Stimulated activated CD8-positive, alpha-beta memory T cell treated with anti-CD3 and anti-CD28 coated beads, Interleukin-4, amount 100 ng/mL, for 4 hours (primary cell): ENCODE data around the gene GLT6D1.
"Not testable (repeated sequence)": the region's sequence is repeated elsewhere in the genome, so short reads cannot be mapped to it uniquely, and the experiment has no call there.

Experiments used
- DNase-seq, 2 donors: peaks; one replicate each; pipeline ENCODE4 v3.0.0-alpha.2; 2020; ENCODE audit warnings: low read depth in 2 of 2, low spot score in 1 of 2

GLT6D1 gene

DNA sequence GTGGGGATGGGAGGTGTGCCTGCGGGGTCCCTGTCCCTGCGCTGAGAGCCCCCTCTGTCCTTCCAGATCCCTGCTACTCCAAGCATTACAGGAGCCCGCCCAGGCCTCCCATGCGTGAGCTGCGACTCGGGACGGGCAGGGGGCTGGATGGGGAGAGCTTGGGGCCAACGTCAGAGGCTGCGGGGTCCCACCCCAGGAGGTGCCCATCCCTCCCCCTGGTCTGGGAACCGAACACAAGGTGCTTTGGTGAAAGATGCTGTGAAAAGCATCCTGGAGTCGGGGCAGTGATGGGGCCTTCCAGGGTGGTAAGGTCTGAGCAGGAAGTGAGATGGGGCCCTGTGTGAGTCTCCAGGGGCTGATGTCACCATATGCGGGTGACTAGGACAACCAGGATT lies 26.5 kb upstream of the GLT6D1 start:
- DNase-seq: no peak

DNA sequence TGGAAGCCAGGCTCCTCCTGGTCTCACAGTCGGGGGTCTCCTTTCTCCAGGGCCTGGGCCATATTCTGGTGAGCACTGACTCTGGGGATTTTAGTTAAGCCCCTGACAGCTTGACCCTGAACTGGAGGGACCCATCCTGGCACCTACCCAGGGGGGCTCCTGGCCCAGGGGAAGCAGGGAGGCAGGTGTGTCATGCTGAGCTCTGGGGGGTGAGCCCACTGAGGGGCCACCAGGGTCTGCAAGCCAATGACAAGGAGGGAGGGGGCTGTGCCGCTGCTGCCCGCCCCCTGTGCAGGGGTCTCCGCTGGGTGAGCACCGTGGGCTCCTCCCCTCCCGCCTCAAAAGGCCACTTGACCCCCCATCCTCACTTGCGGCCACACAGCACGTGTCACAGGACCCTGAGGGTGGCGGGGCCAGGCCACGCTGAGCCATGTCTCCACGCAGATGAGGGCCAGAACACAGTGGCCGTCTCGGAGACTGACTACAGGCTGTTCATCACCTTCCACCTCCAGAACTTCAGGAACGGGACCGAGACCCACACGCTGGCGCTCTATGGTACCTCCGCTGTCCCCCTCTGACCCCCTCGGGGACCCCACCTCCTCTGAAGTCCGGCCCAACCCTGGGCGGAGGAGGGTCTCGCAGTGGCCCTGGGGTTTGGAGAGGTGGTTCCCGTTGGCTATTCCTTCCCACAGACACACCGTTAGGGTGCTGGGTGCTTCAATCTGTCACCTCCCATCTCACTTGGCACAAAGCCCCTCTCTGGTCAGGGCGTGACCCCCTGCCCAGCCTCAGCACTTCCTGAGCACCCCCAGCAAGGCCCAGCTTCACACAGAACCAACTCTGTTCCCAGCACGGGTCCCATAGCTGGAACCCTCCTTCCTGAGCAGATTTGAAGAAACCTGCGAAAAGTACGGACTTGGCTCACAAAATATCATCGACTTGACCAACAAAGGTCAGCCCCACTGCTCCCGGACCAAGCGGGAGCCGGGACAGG lies 25.8 kb upstream of the GLT6D1 start:
- DNase-seq: no peak

DNA sequence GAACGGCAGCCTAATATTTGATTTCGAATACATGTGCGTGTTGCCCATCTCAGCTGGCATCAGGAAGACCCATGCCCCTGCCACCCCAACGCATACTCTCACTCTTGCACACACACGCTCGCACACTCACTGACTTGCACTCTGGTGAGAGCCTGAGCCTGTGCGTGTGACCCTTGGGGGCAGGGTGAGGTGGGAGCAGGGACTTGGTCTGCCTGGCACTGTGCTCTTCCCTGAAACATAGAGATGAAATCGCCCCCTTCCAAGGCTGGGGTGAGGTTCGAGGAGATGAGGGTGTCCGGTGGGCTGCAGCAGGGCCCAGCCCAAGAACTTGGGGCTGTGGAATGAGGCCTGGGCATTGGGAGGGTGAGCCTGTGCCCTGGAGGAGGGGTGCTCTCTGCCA lies 24.9 kb upstream of the GLT6D1 start:
- DNase-seq: no peak

DNA sequence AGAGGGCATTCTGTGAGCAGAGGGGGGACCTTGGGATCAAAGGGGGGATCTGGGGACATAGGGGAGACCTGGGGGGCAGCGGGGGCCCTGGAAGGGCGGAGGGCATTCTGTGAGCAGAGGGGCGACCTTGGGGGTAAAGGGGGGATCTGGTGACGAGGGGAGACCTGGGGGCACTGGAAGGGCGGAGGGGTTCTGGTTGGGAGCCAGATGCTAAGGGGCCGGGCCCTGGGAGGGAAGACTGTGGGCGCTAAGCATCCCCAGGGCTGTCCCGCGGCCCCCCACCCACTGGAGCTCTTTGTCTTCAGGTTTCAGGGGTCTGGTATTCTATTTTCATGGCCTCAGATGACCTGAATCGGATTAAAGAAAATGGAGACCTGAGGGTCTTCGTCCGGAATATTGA lies 24.5 kb upstream of the GLT6D1 start:
- DNase-seq: no peak

DNA sequence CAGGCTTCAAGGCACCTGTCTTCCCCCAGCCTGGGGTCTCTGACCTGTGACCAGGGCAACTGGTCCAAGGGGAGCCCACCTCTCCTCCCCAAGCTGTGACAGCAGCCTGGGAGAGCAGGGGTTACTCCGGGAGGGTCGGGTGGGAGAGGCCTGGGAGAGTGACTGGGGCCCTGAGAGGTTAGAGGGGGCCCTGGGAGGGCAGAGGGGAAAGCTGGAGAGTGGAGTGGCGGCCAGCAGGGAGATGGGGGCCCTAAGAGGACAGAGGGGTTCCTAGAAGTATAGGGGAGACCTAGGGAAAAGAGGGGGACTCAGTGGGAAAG lies 24.1 kb upstream of the GLT6D1 start:
- DNase-seq: no peak

DNA sequence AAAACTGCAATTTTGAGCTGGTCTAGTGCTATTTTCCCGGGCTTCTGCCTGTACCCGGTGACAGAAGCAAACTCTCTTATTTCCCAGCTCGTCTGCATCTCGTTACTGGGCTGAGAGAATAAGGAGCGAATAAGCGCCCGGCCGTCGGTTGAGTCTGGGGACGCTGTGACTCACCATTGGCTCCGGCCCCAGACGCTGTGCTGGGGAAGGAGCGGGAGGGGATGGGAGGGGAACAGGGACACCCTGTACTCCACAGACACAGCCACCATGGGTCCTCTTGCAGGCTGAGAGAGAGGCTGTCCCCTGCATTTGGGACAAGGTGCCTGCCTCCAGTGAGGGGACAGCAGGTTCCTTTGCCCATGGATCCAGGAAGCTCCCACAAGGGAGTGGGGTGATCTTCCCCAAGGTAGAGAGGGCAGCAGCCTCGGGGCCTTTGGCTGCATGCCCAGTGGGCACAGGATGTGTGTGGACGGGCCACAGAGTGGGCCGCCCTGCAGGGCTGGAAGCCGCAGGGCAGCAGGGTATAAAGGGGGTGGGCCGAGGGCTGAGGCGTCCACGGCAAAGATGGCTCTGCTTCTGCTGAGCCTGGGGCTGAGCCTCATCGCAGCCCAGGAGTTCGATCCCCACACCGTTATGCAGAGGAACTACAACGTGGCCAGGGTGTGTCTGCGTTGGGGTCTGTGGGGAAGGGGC lies 23.6 kb upstream of the GLT6D1 start, which contains the start of gene LCN9:
Gene LCN9 (plus strand): TSS at position 552 of the 693 bp plus-strand sequence. CDS start 13 bp downstream, at position 565.
- DNase-seq: no peak

DNA sequence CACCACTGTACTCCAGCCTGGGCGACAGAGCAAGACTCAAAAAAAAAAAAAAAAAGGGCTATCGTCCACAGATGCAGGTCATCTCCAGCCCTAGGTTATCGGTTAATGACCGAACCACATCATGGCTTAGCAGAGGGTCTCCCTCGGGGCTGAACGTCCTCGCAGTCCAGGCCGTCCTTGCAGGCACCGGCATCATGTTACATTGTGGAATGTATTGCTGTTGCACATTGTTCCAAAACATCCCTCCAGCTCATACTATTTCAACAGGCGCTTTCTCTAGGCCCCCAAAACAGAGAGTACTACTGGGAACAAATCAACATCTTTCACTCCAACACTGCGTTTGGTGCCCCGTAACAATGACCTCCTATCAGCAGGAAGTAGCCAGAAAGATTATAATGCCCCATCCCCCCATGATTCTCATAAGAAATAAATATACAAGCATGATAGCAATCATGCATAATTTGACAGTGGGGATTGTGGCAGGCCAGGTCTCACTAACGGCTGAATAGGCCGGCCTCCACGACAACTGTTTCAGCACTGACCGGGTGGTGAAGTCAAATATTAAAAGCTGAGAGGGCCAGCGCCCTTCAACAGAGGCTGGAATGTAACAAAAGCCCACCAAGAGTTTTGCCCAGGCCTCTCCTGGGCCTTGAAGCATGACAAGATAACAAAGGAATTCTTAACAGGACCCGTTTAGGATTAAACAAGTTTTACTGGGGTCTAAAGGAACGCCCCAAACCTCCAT lies 22.6 kb upstream of the GLT6D1 start:
- DNase-seq: no peak

DNA sequence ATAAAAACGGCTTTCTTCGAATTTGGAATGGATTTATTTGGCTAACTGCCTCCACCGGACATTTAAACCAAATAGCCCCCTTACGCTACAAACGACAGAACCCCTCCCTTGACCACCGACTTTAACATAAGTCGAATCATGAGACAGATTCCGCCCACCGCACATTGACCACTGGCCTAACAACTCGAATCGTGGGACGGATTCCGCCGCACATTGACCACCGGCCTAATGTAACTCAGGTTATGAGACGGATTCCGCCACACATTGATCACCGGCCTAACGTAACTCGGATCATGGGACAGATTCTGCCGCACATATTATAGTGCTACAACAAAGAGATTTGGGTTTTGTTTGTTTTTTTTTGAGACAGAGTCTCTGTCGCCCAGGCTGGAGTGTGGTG lies 21.1 kb upstream of the GLT6D1 start:
- DNase-seq: no peak

DNA sequence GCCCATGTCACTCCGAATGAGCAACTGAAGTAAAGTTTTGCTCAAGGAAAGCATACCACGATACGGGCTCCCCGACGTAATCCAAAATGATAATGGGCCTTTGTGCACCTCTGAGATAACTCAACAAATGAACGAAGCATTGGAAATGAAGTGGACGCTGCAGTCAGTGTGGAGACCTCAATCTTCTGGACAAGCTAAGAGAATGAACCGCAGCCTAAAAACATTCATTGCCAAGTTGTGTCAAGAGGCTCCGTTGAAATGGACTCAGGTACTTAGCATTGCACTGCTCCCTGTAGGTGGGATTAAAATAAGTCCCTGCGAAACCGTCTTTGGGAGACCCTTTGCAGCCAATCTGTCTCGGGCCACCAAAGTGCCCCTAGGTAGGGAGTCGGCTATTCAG lies 19.9 kb upstream of the GLT6D1 start:
- DNase-seq: no peak

DNA sequence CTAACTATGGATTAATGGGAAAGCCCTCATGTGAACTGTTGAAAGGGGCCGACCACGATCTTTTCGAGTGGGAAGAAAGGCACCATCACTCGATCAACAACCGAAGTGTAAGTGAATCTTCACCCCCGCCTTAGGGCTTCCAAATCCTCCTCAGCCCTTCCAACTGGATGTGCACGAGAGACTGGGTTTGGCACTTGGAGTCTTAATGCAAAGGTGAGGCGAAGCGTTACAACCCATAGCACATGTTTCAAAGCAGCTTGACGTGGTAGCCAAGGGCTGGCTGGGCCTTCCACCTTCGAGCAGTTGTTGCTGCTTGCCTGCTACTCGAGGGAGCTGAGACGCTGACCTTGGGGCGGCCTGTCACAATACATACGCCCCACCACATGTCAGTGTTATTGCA lies 18.1 kb upstream of the GLT6D1 start:
- DNase-seq: no peak

DNA sequence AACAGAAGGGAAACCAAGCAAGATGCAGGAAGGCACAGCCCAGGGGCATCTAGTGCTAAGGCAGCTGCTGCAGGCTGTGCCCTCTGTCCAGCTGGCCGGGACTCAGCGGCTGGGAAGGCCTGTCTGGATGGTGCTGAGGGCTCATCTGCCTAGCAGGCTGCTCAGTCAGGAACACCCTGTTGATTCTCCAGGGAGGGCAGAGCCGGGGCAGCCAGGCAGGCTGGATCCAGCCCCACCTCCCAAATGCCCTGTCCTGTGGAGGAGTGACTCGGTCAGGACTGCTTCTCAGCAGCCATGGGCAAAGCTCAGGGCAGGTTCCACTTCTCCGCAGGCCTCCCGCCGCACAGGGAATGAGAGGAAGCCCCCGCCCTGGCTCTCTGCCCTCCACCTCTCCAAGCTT lies 16.0 kb upstream of the GLT6D1 start:
- no peak for DNase-seq

DNA sequence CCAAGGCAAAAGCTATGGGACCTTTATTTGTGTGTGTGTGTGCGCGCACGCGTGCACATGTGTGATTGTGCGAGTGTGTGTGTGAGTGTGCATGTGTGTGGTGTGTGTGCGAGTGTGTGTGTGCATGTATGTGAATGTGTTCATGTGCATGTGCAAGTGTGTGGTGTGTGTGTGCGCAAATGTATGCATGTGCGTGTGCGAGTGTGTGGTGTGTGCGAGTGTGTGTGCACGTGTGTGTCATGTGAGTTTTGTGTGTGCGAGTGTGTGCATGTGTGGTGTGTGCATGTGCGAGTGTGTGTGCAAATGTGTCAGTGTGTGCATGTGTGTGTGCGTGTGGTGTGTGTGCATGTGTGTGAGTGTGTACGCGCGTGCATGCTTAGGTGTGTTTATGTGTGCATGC lies 11.1 kb upstream of the GLT6D1 start:
- DNase-seq: no peak

DNA sequence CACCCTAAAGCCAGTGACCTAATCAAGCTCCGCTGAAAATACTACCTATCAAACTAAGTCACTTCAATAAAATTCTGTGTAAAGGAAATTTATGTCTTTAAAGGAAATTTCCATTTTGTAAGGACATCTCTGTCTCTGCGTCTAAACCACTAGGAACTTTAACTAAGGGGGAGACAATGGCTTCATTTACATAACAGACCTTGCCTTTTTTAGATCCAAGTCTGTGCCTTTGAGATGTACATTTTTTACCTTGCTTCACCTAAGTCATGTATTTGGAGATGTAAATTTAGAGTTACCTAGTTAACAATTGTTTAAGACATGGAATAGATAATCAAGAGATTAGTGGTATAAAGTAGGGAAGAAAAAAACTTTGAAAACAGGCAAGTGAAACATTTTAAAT lies 10.2 kb upstream of the GLT6D1 start:
- no peak for DNase-seq

DNA sequence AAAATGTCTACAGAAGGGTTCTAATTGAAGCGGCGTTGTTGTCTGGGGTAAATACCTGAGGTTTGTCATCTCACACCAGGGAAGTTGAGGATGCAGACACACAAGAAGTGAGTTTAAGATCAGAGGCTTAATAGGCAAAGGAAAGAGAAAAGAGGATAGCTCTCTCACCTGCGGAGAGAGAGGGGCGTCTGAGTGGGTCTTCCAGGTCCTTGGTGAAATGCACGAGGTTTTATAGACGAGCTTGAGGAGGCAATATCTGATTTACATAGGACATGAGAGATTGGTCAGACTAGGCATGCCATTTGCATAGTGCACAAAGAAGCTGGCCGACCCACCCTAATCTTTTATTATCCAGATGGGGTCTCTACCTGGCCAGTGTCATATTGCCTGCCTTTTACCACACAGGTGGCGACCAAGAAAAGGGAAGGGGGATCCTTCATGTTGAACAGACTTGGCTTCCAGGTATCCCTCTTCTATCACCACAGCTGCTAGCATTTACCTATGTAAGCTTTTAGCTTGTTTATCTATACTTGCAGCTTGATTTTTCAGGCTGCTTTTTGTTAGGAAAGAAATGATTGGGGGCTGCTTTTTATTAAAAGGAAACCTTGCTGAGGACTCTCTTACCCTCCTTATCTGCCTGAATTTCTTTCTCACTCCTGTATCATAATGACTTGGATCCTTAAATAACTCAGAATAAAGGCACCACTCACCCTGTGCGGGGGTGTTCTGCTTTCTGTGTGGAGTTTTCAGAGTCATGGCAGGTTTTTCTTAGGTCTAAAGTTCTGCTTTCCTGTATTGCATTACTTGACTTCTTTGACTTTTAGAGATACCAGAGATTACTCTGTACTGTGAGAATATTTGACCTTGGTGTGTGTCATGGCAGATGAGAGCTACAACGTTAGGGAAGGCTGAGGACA lies 9.4 kb upstream of the GLT6D1 start:
- no peak for DNase-seq

DNA sequence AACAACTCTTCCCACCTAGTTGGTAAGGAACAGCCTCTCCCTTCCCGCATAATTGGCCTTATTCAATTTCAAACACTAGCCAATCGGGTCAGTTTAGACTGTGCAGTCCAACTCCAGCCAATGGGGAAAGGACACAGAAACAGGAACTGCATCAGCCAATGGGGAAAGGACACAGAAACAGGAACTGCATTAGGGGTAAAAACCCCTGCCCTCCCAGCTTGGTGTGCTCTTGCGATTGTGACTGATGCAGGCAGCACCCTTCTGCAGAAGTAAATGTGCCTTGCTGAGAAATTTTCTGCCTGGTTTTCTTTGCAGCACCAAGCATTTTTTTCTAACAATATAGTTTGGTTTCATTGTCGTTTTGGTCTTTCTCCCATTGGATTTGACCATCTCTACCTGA lies 8.5 kb upstream of the GLT6D1 start:
- no peak for DNase-seq

DNA sequence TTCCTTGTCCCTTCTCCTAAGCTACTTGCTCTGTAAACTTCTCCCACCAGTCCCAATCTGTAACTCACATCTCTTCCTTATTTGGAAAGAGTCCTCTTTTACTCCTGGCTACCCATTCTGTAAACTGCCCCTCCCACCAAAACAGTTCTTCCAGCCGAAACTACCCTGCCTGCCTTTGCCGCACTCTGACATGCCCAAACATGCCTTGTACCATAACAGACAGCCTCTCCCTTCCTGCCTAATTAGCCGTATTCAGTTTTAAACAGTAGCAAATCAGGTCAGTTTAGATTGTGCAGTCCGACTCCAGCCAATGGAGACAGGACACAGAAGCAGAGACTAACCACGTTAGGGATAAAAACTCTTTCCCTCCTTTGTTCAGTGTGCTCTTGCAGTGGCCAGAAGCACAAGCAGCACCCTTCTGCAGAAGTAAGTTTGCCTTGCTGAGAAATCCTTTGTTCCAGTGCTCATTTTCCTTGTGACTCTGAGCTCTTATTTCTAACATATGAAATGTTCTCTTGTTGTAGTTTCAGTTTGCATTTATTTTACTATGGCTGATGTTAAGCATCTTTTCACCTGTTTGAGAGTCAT lies 5.4 kb upstream of the GLT6D1 start:
- no peak for DNase-seq

DNA sequence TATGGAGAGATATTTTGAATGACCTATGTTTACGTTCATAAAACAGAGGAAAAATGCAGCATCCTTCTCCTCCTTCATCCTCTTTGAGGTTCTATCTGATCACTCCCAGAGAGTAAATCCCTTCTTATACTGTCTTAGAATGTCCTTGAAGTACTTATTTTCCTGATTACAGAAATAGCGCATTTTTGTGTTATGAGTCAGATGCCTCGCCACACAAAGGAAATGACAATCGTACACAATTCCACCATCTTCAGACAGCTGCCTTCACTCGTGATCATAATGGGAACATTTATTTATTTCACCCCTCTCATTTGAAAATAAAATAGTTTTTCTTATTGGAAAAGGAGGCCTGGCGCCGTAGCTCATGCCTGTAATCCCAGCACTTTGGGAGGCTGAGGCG lies 2.4 kb upstream of the GLT6D1 start:
- no peak for DNase-seq

DNA sequence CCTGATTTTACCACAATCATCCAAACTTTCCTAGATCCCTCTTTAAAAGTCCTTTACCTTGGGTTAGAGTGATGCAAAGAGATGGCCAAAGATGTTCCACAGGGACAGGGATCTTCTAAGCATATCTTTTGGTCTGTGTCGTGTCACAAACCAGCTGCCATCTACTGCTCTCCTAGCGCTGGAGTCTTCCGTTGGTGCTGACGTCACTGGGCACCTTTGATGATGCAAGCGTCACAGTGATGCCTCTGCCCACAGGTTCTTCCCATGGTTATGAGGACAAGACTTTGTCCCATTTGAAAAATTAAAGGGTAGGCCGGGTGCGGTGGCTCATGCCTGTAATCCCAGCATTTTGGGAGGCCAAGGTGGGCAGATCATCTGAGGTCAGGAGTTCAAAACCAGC lies 1.7 kb upstream of the GLT6D1 start:
- DNase-seq: no peak

DNA sequence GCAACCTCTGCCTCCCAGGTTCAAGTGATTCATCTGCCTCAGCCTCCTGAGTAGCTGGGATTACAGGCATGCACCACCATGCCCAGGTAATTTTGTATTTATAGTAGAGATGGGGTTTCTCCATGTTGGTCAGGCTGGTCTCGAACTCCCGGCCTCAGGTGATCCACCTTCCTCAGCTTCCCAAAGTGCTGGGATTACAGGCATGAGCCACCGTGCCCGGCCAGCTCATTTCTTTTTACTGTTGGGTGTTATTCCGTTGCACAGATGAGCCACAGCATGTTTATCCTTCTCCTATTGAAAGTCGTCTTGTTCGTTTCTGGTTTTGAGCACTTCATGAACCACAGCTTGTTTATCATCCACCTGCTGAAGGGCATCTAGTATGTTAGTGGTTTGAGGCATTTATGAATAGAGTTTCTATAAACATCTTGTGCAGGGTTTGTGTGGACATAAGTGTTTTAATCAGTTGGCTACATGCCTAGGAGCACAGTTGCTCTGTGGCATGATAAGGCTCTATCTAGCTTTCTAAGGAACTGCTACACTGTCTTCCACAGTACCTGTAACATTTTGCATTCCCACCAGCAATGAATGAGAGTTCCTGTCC lies 2.3 kb downstream of the GLT6D1 start:
- not testable (repeated sequence) for DNase-seq

DNA sequence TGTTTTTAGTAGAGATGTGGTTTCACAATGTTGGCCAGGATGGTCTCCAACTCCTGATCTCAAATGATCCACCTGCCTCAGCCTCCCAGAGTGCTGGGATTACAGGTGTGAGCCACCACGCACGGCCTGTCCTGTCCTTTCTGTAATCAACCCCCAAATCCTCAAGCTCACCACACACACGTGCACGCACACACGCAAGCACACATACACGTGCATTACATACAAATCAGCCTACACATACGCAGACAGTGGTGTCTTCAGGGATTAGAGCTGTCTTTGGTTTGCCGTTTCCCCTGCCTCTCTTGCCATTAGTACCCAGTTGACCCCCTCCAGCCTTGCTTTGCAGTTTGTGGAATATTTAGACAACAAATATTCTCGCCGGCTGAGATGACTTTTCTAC lies 6.5 kb downstream of the GLT6D1 start:
- DNase-seq: no peak
